Trophoblast cell (in vitro differentiated cells and primary cell): ENCODE measurements around the gene CLEC18A.

Experiments used
- DNase-seq, 2 donors: peaks; one replicate each; pipeline ENCODE4 v3.0.0-alpha.2; 2016
- H2AFZ ChIP-seq: 2 replicates; pipeline ENCODE4 v1.6.1; 2013; ENCODE audit warnings: low read length, moderate library complexity, mild to moderate bottlenecking; ENCODE audit not compliant: insufficient read depth, poor library complexity
- H2AK5ac ChIP-seq: 2 replicates; pipeline ENCODE4 v1.6.1; 2013; ENCODE audit warnings: mild to moderate bottlenecking, low read length
- H2BK120ac ChIP-seq: 2 replicates; pipeline ENCODE4 v1.6.1; 2013; ENCODE audit warnings: low read length, mild to moderate bottlenecking, moderate library complexity; ENCODE audit not compliant: insufficient read depth, poor library complexity
- H2BK12ac ChIP-seq: 2 replicates; pipeline ENCODE4 v1.6.1; 2013; ENCODE audit warnings: mild to moderate bottlenecking, low read length, moderate library complexity
- H2BK5ac ChIP-seq: 2 replicates; pipeline ENCODE4 v1.6.1; 2013; ENCODE audit warnings: low read length, low read depth, moderate library complexity, mild to moderate bottlenecking; ENCODE audit not compliant: poor library complexity
- H3K14ac ChIP-seq: 2 replicates; pipeline ENCODE4 v1.6.1; 2013; ENCODE audit warnings: mild to moderate bottlenecking, low read length
- H3K18ac ChIP-seq: 2 replicates; pipeline ENCODE4 v1.6.1; 2013; ENCODE audit warnings: mild to moderate bottlenecking, low read length
- H3K23ac ChIP-seq: 2 replicates; pipeline ENCODE4 v1.6.1; 2013; ENCODE audit warnings: low read length
- H3K27ac ChIP-seq: 2 replicates; pipeline ENCODE4 v1.5.1; 2013; ENCODE audit warnings: low read depth, mild to moderate bottlenecking, inconsistent platforms, low read length, moderate library complexity
- H3K27me3 ChIP-seq: 2 replicates; pipeline ENCODE4 v1.6.1; 2013; ENCODE audit warnings: inconsistent platforms, mild to moderate bottlenecking, low read length, moderate library complexity; ENCODE audit not compliant: insufficient read depth
- H3K36me3 ChIP-seq, 2 experiments: 1 replicate in 1 of 2; 2 replicates in 1 of 2; pipeline ENCODE4 v1.6.1; 2013; ENCODE audit warnings: low read length in 2 of 2, mild to moderate bottlenecking in 2 of 2, moderate library complexity in 1 of 2; ENCODE audit not compliant: insufficient read depth in 2 of 2, control insufficient read depth in 1 of 2
- H3K4ac ChIP-seq: 2 replicates; pipeline ENCODE4 v1.6.1; 2013; ENCODE audit warnings: low read depth, mild to moderate bottlenecking, low read length, moderate library complexity
- H3K4me1 ChIP-seq, 2 experiments: 1 replicate in 1 of 2; 2 replicates in 1 of 2; pipeline ENCODE4 v1.6.1; 2013; ENCODE audit warnings: low read length in 2 of 2, mild to moderate bottlenecking in 2 of 2, moderate library complexity in 1 of 2; ENCODE audit not compliant: insufficient read depth in 2 of 2, control insufficient read depth in 1 of 2
- H3K4me2 ChIP-seq: 2 replicates; pipeline ENCODE4 v1.6.1; 2013; ENCODE audit warnings: inconsistent platforms, mild to moderate bottlenecking, low read length, moderate library complexity
- H3K4me3 ChIP-seq: 2 replicates; pipeline ENCODE4 v1.5.1; 2013; ENCODE audit warnings: mild to moderate bottlenecking, low read depth, low read length, inconsistent platforms
- H3K79me1 ChIP-seq: one replicate; pipeline ENCODE4 v1.6.1; 2013; ENCODE audit warnings: low read length
- H3K79me2 ChIP-seq: 2 replicates; pipeline ENCODE4 v1.6.1; 2013; ENCODE audit warnings: low read length, mild to moderate bottlenecking; ENCODE audit not compliant: control insufficient read depth, insufficient read depth, poor library complexity
- H3K9ac ChIP-seq: 2 replicates; pipeline ENCODE4 v1.6.1; 2013; ENCODE audit warnings: mild to moderate bottlenecking, low read length
- H3K9me3 ChIP-seq: 2 replicates; pipeline ENCODE4 v1.6.1; 2013; ENCODE audit warnings: low read depth, mild to moderate bottlenecking, control low read depth, inconsistent platforms, low read length; ENCODE audit not compliant: insufficient read depth
- H4K12ac ChIP-seq: 2 replicates; pipeline ENCODE4 v1.6.1; 2013; ENCODE audit warnings: low read depth, mild to moderate bottlenecking, low read length, moderate library complexity
- H4K8ac ChIP-seq: 2 replicates; pipeline ENCODE4 v1.6.1; 2013; ENCODE audit warnings: low read depth, mild to moderate bottlenecking, low read length, moderate library complexity
- H4K91ac ChIP-seq: one replicate; pipeline ENCODE4 v1.6.1; 2013; ENCODE audit warnings: low read depth, mild to moderate bottlenecking, low read length, moderate library complexity
- WGBS: extraction: QIAGEN DNeasy Blood & Tissue Kit; methylation state at CpG from one replicate; pipeline ENCODE4 v1.1.7; 2013; ENCODE audit warnings: missing lambda C conversion rate; ENCODE audit not compliant: insufficient read length, insufficient coverage; ENCODE audit errors: extremely low coverage; 5-methylcytosine and 5-hydroxymethylcytosine counted together

Gene CLEC18A

DNA sequence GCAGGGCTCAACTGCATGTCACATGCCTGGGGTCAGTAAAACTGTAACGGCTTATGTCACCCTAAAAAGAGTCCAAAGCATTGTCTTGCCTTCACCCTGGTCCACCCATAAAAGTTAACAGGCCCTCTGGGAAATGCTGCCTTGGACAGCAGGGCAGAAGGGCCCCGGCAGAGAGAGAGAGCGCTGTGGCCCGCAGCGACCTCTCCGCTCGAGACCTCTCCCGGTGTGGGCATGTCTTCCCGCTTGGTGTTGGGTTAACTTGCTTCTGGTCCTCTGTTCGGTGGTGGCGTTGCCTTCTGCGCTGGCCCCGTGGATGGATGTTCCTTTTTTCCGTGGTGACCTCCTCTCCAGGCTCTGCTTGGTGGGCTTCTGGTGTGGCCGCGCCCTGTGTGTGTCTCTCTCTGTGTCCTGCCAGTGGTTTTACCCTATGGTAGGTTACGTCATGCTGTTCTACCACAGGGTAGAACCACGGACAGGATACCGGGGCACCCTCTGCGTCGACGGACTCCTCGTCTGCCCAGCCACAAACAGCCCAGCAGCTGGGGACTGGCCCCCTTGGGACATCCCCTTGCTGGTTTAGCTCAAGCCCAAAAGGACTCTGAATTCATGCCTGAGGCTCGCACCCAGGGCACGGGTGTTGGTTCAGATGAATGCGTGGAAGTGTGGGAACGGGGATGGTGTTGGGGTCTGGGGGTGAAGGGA is 18.3 kb upstream of the CLEC18A start:
- no peak overlapping the region for H3K18ac ChIP-seq
- no peak overlapping the region for H4K12ac ChIP-seq
- 100% methylated on average over 2 of the region's 27 CpGs for WGBS
- no peaks in the 10 kb centered on the region for H3K4me1 ChIP-seq
- H2BK120ac ChIP-seq, result no peak overlapping the region
- H2AFZ ChIP-seq, result no peak overlapping the region
- H3K79me2 ChIP-seq, result no peaks in the 10 kb centered on the region
- no peak overlapping the region for H2BK12ac ChIP-seq
- H2AK5ac ChIP-seq, result no peak overlapping the region
- H4K91ac ChIP-seq, result no peak overlapping the region
- no peak overlapping the region for H3K4me3 ChIP-seq
- no peak overlapping the region for H3K9ac ChIP-seq
- no peak overlapping the region for H3K27ac ChIP-seq
- no peak overlapping the region for H3K23ac ChIP-seq
- H3K4me2 ChIP-seq, result no peak overlapping the region
- H3K9me3 ChIP-seq, result no peaks in the 10 kb centered on the region
- H4K8ac ChIP-seq, result no peak overlapping the region
- H3K27me3 ChIP-seq, result no peaks in the 10 kb centered on the region
- no peak overlapping the region for H3K14ac ChIP-seq
- no peak for DNase-seq
- peaks cover 32 to 50% of the 10 kb centered on the region in 2 experiments for H3K36me3 ChIP-seq
- H2BK5ac ChIP-seq, result no peak overlapping the region
- no peaks in the 10 kb centered on the region for H3K79me1 ChIP-seq
- no peak overlapping the region for H3K4ac ChIP-seq

- H3K36me3 ChIP-seq, result peaks cover 35 to 54% of the 10 kb centered on the region in 2 experiments
- no peak overlapping the region for H3K23ac ChIP-seq
- H2BK12ac ChIP-seq, result no peak overlapping the region
- H3K27ac ChIP-seq, result no peak overlapping the region
- H3K4me3 ChIP-seq, result no peak overlapping the region
- H3K9me3 ChIP-seq, result no peaks in the 10 kb centered on the region
- no peak overlapping the region for H4K91ac ChIP-seq
- no peaks in the 10 kb centered on the region for H3K79me1 ChIP-seq
- no peak overlapping the region for H3K9ac ChIP-seq
- no peak overlapping the region for H2BK5ac ChIP-seq
- no peaks in the 10 kb centered on the region for H3K27me3 ChIP-seq
- no peak overlapping the region for H2BK120ac ChIP-seq
- H4K12ac ChIP-seq, result no peak overlapping the region
- H3K4me2 ChIP-seq, result no peak overlapping the region
- no peak overlapping the region for H2AK5ac ChIP-seq
- WGBS, result no CpG with 5 or more reads among the region's 10 CpGs
- no peak overlapping the region for H3K18ac ChIP-seq
- H3K4me1 ChIP-seq, result no peaks in the 10 kb centered on the region
- no peak for DNase-seq
- no peak overlapping the region for H2AFZ ChIP-seq
- H4K8ac ChIP-seq, result no peak overlapping the region
- H3K4ac ChIP-seq, result no peak overlapping the region
- H3K79me2 ChIP-seq, result no peaks in the 10 kb centered on the region
- no peak overlapping the region for H3K14ac ChIP-seq
Measured at GRCh38 chr16:69934044-69934443, 17.1 kb upstream of the CLEC18A start.

DNA sequence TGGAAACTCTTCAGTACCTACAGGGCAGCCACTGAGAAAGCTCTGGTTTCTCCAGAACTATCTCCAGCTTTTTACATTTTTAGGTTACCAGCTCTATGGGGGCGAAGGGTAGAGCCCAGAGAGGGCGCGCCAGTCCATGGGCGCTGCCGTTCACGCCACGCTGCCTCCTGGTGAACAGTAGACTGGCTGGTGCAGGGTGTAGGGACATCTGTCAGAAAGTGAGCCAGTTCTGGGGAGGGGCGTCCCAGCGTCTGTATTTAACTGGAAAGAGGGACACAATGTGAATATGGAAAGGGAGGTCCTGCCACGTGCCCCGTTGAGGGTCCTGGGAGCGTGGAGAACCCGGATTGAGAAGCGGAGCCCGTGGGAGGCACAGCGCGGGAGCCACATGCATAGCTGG is 16.4 kb upstream of the CLEC18A start:
- no peaks in the 10 kb centered on the region for H3K79me1 ChIP-seq
- no peak overlapping the region for H3K23ac ChIP-seq
- H3K4me1 ChIP-seq, result no peaks in the 10 kb centered on the region
- no peak overlapping the region for H4K12ac ChIP-seq
- no peaks in the 10 kb centered on the region for H3K9me3 ChIP-seq
- no peak overlapping the region for H4K91ac ChIP-seq
- no peak overlapping the region for H2AK5ac ChIP-seq
- no peak overlapping the region for H2BK12ac ChIP-seq
- H2AFZ ChIP-seq, result no peak overlapping the region
- H3K4me3 ChIP-seq, result no peak overlapping the region
- H2BK120ac ChIP-seq, result no peak overlapping the region
- H3K4ac ChIP-seq, result no peak overlapping the region
- no peak overlapping the region for H3K4me2 ChIP-seq
- no peaks in the 10 kb centered on the region for H3K79me2 ChIP-seq
- H3K27me3 ChIP-seq, result no peaks in the 10 kb centered on the region
- peaks cover 37 to 60% of the 10 kb centered on the region in 2 experiments for H3K36me3 ChIP-seq
- H2BK5ac ChIP-seq, result no peak overlapping the region
- no peak for DNase-seq
- no peak overlapping the region for H3K18ac ChIP-seq
- no CpG with 5 or more reads among the region's 17 CpGs for WGBS
- no peak overlapping the region for H3K27ac ChIP-seq
- H3K14ac ChIP-seq, result no peak overlapping the region
- no peak overlapping the region for H4K8ac ChIP-seq
- H3K9ac ChIP-seq, result no peak overlapping the region

DNA sequence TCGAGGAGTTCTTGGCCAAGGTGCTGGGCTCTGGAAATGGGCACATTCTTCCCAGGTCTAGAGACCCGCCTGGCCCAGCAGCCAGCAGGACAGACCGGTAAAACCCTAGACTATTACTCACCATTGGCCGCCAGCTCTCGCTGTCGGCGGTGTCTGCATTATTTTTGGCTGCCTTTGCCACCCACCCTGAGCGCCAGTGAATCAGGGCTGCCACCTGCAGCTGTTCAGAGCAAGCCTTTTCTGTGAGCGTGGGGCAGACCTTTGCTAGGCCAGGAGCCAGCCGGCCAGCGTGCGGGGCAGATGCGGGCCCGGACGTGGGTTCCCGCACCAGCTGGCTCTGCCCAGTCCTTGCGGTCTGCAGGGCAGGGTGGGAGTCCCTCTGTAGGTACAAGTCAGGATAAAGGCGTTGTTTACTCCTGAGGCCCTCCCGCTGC is 15.8 kb upstream of the CLEC18A start:
- Histone ChIP-seq H4K91ac (no peak overlapping the region), H3K4ac (no peak overlapping the region), H3K14ac (no peak overlapping the region), H3K36me3 (peaks cover 43 to 66% of the 10 kb centered on the region in 2 experiments), H2BK12ac (no peak overlapping the region), H3K9ac (no peak overlapping the region), H4K8ac (no peak overlapping the region), H3K79me1 (no peaks in the 10 kb centered on the region), H3K9me3 (no peaks in the 10 kb centered on the region), H3K4me3 (no peak overlapping the region), H3K79me2 (no peaks in the 10 kb centered on the region), H3K27me3 (no peaks in the 10 kb centered on the region), H2BK5ac (no peak overlapping the region), H2AK5ac (no peak overlapping the region), H3K4me1 (no peaks in the 10 kb centered on the region), H3K18ac (no peak overlapping the region), H3K27ac (no peak overlapping the region), H2AFZ (no peak overlapping the region), H3K4me2 (no peak overlapping the region), H2BK120ac (no peak overlapping the region), H3K23ac (no peak overlapping the region), H4K12ac (no peak overlapping the region)
- DNase-seq, result no peak
- no CpG with 5 or more reads among the region's 19 CpGs for WGBS
